Retina (tissue), 1 donor: Measurements from ENCODE around the gene XPR1.
A peak's percentile ranks its signal among the peaks of the same experiment; 100 is the strongest.
"Not testable (repeated sequence)": the region's sequence is repeated elsewhere in the genome, so short reads cannot be mapped to it uniquely, and the experiment has no call there.

ENCODE experiments used
- DNase-seq: peaks from one replicate; pipeline ENCODE4 v3.0.0-alpha.2; 2016

Gene XPR1

GRCh38 chr1:180849031-180849775 lies 217.4 kb downstream of the XPR1 start:
- DNase-seq = no peak

- no peak for DNase-seq
These were observed 220.4 kb downstream of the XPR1 start for GRCh38 chr1:180851995-180852887.

- DNase-seq = no peak
These were observed 222.2 kb downstream of the XPR1 start for GRCh38 chr1:180854001-180854400.

- DNase-seq = peak; percentile 16
These were observed 222.6 kb downstream of the XPR1 start for GRCh38 chr1:180854456-180854855.

- DNase-seq = not testable (repeated sequence)
These were observed 226.3 kb downstream of the XPR1 start for GRCh38 chr1:180857947-180858725.

- DNase-seq = no peak
These were observed 227.5 kb downstream of the XPR1 start for GRCh38 chr1:180859306-180859705.

- no peak for DNase-seq
These were observed 228.7 kb downstream of the XPR1 start for GRCh38 chr1:180860535-180860934.

- no peak for DNase-seq
These were observed 230.5 kb downstream of the XPR1 start for GRCh38 chr1:180862305-180862704.

GRCh38 chr1:180863158-180863775 lies 231.4 kb downstream of the XPR1 start:
- DNase-seq = peak; percentile 67

- peak; percentile 59 for DNase-seq
These were observed 250.1 kb downstream of the XPR1 start for GRCh38 chr1:180881806-180882509.

- no peak for DNase-seq
These were observed 252.9 kb downstream of the XPR1 start for GRCh38 chr1:180884588-180885300.

GRCh38 chr1:180886338-180886737 lies 254.5 kb downstream of the XPR1 start:
- DNase-seq = no peak

- no peak for DNase-seq
These were observed 256.0 kb downstream of the XPR1 start for GRCh38 chr1:180887841-180888240.

- DNase-seq = no peak
These were observed 257.0 kb downstream of the XPR1 start for GRCh38 chr1:180888870-180889269.

- no peak for DNase-seq
These were observed 257.5 kb downstream of the XPR1 start for GRCh38 chr1:180889325-180889724.

- no peak for DNase-seq
These were observed 260.4 kb downstream of the XPR1 start for GRCh38 chr1:180892272-180892671.

GRCh38 chr1:180892675-180893074 lies 260.9 kb downstream of the XPR1 start:
- DNase-seq = no peak

GRCh38 chr1:180893614-180894013 lies 261.8 kb downstream of the XPR1 start:
- no peak for DNase-seq

- no peak for DNase-seq
These were observed 264.3 kb downstream of the XPR1 start for GRCh38 chr1:180896161-180896560.

- DNase-seq = no peak
These were observed 266.8 kb downstream of the XPR1 start for GRCh38 chr1:180898441-180899219.

GRCh38 chr1:180899262-180899661 lies 267.4 kb downstream of the XPR1 start:
- DNase-seq = no peak
